Stimulated activated CD4-positive, alpha-beta T cell treated with anti-CD3 and anti-CD28 coated beads, Interleukin-2, amount 100 ng/mL, for 24 hours (primary cell): ENCODE data around the gene NPIPA3.
"Not testable (repeated sequence)": the region's sequence is repeated elsewhere in the genome, so short reads cannot be mapped to it uniquely, and the experiment has no call there.

Experiments used
- DNase-seq, 2 donors: peaks; one replicate each; pipeline ENCODE4 v3.0.0-alpha.2; 2020

The NPIPA3 gene

DNA sequence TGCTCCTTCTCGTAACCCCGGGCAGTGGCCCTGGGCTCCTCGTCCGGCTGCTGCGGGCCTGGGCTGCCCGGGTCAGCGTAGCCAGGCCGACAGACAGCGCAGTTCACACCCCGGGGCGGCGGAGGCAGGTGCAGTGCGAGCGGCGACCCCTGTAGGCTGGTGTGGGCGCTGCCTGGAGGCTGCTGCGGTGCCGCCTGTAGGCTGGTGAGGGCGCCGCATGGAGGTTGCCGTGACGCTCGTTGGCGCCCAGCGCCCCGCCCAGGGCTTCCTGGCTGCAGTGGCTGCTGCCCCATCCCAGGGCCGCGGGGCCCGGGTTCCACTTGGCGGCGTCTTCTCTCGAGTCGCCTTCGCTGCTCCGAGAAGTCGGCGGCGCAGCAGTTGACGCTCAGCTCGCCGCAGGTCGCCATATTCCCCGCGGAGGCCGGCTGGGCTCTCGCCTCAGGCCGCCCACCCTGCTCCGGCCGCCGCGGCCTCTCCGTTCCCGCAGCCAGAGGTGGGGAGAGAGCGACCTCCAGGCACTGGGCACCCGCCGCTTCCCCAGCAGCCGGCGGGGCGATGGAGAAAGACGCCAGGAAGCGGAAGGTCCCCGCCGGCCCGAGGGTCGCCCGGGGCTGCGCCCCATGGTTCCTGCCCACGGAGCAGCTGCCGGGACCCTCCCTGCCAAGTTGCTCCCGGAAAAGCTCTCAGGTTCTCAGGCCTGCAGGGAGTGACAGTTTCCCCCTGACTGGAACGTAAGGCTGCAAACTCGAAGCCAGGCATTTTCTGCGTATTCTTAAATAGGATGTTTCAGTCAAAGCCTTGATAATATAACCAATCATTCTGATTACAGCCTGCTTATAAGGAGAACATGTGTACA is 39.3 kb downstream of the NPIPA3 start, which contains the start of gene NPIPA2:
Gene NPIPA2 (plus strand): TSS at position 261 of the 856 bp plus-strand sequence. CDS start 5,533 bp downstream, outside the sequence.
- DNase-seq = not testable (repeated sequence)

DNA sequence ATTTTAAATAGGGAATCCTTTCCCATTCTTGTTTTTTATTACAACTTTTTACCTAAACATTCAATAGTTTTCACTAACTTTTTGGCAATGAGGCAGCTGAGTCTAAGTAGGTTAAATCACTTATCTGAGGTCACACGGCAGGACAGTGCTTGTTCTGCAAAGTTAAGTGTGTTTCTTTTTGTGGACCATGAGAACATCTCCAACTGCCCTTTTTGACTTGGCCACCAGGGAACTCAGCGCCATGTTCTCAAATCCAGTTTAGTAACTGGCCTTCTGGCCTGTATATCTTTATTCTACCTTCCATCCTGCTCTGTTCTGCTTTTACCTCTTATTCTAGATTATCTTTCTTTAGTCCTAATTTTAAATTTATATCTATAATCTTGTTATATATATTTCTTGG is 70.4 kb downstream of the NPIPA3 start:
- DNase-seq = not testable (repeated sequence)

GRCh38 chr16:14775624-14776023 is 72.4 kb downstream of the NPIPA3 start:
- not testable (repeated sequence) for DNase-seq
